ENCODE results near the gene CLIP4.

DNA sequence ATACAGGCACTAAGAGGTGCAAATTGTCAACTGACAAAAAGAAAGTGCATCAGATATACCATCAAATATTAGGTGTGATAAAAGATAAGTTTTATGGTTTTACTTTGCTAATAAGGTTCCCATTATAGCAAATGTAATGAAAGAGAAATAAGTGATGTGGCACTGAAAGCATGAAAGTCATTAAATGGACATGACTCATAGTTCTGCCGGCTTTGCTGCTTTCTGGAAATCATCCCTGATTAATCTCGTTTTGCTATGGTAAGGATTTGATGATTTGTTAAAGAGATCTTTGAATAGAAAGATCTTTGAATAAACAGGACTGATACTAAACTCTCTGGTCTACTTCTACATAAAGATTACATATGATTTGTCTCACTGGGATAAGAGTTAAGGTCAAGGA, 72.7 kb downstream of the CLIP4 start:
- no peak for TF ChIP-seq GATA2 (IDR thresholded peaks at IDR 0.05; ENCODE audit: low read depth, low read length)
- TF ChIP-seq GATA3 (IDR thresholded peaks at IDR 0.05; ENCODE audit: low read depth, low read length) = no peak

Measured in SH-SY5Y (cell line).